ENCODE data around the gene BMX. TPM values are rescaled to one million over a fixed set of nuclear protein-coding genes. Genes with fewer than 3 reads are reported as not detected.

The BMX gene
- total RNA-seq, 1 donor from 2014 or later = 0.74 TPM

GRCh38 chrX:15563056-15563455, 62.4 kb downstream of the BMX start:
- Mint-ChIP-seq H3K27me3 (ENCODE audit: unreplicated experiment) (peaks cover 6% of the 10 kb centered on the region), H3K27ac (ENCODE audit: unreplicated experiment) (no peak overlapping the region), H3K9me3 (ENCODE audit: unreplicated experiment) (no peaks in the 10 kb centered on the region), H3K4me3 (ENCODE audit: unreplicated experiment) (no peak overlapping the region), H3K4me1 (ENCODE audit: unreplicated experiment) (peaks cover 29% of the 10 kb centered on the region), H3K36me3 (ENCODE audit: low read depth, unreplicated experiment) (no peaks in the 10 kb centered on the region)
- no peak for TF ChIP-seq CTCF (IDR thresholded peaks at IDR 0.05; ENCODE audit: unreplicated experiment)
- DNase-seq (ENCODE audit: low spot score) = no peak

- H3K4me1 Mint-ChIP-seq (ENCODE audit: unreplicated experiment) = peaks cover 40% of the 10 kb centered on the region
- peak overlapping the region; percentile 91 for H3K27ac Mint-ChIP-seq (ENCODE audit: unreplicated experiment)
Measured at GRCh38 chrX:15564981-15565579, 64.5 kb downstream of the BMX start.

DNA sequence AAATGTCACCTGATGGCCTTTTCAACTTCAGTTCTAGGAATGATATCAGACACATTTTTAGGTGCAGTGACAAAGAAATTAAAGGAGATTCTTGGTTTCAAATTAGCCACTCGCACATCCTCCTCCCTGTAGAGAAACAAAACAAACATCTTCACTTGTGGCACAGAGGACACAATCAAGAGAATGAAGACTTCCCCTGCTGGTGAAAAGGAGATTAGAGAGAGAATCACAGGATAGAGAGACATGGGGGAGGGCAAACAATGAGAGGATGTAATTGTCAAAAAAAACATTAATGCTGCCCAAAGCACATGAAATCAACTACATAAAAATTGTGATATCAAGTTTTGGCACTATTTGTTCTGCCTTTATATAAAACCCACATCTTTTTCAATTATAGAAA, 65.6 kb downstream of the BMX start:
- no peaks in the 10 kb centered on the region for H3K36me3 Mint-ChIP-seq (ENCODE audit: low read depth, unreplicated experiment)
- peak overlapping the region; percentile 91 for H3K27ac Mint-ChIP-seq (ENCODE audit: unreplicated experiment)
- peaks cover 46% of the 10 kb centered on the region for H3K4me1 Mint-ChIP-seq (ENCODE audit: unreplicated experiment)
- DNase-seq (ENCODE audit: low spot score) = no peak
- TF ChIP-seq CTCF (IDR thresholded peaks at IDR 0.05; ENCODE audit: unreplicated experiment) = peak; percentile 14
- peaks cover 6% of the 10 kb centered on the region for H3K27me3 Mint-ChIP-seq (ENCODE audit: unreplicated experiment)
- H3K9me3 Mint-ChIP-seq (ENCODE audit: unreplicated experiment) = no peaks in the 10 kb centered on the region
- peak overlapping the region; percentile 47 for H3K4me3 Mint-ChIP-seq (ENCODE audit: unreplicated experiment)

More at GRCh38 chrX:15564981-15565579, 64.5 kb downstream of the BMX start:
- Mint-ChIP-seq H3K36me3 (ENCODE audit: low read depth, unreplicated experiment) (no peaks in the 10 kb centered on the region), H3K9me3 (ENCODE audit: unreplicated experiment) (no peaks in the 10 kb centered on the region), H3K27me3 (ENCODE audit: unreplicated experiment) (peaks cover 6% of the 10 kb centered on the region), H3K4me3 (ENCODE audit: unreplicated experiment) (no peak overlapping the region)
- peak; percentile 30 for DNase-seq (ENCODE audit: low spot score)
- no peak for TF ChIP-seq CTCF (IDR thresholded peaks at IDR 0.05; ENCODE audit: unreplicated experiment)

- H3K36me3 Mint-ChIP-seq (ENCODE audit: low read depth, unreplicated experiment) = no peaks in the 10 kb centered on the region
- H3K27ac Mint-ChIP-seq (ENCODE audit: unreplicated experiment) = peak overlapping the region; percentile 91
- peak overlapping the region; percentile 62 for H3K4me3 Mint-ChIP-seq (ENCODE audit: unreplicated experiment)
- TF ChIP-seq CTCF (IDR thresholded peaks at IDR 0.05; ENCODE audit: unreplicated experiment) = no peak
- no peak for DNase-seq (ENCODE audit: low spot score)
- no peaks in the 10 kb centered on the region for H3K9me3 Mint-ChIP-seq (ENCODE audit: unreplicated experiment)
- peaks cover 46% of the 10 kb centered on the region for H3K4me1 Mint-ChIP-seq (ENCODE audit: unreplicated experiment)
- H3K27me3 Mint-ChIP-seq (ENCODE audit: unreplicated experiment) = peaks cover 6% of the 10 kb centered on the region
Measured at GRCh38 chrX:15567267-15567666, 66.7 kb downstream of the BMX start.

DNA sequence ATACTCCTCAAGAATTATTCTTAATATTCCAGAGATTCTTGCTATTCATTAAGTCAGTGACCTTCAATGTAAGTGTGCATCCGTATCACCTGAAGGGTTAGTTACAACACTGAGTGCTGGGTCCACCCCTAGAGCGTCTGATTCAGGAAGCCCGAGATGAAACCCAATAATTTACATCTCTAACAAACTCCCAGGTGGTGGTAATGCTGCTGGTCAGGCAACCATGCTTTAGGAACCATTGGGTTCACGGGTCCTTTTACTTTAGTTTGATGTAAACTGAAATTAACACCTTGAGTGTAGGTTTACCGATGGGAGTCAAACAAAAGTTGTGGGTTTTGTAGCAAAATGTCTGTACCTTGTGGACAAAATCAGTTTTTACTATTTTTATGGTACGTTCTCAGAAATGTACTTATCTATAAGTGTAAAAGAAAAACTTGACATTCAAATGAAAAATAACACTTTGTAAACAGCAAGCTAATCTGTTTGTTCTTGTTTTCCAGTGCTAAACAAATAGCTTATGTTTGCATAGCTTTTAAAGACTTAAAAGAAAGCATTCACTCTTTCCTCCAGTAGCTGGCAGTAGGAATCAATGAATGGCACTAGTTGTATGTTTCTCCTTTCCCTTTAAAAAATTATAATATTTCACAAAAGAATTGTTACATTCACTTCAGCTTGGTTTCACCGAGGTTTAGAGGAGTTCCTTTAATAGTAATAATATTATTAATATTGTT, 67.4 kb downstream of the BMX start:
- Mint-ChIP-seq H3K9me3 (ENCODE audit: unreplicated experiment) (no peaks in the 10 kb centered on the region), H3K4me1 (ENCODE audit: unreplicated experiment) (peaks cover 46% of the 10 kb centered on the region), H3K4me3 (ENCODE audit: unreplicated experiment) (no peak overlapping the region), H3K36me3 (ENCODE audit: low read depth, unreplicated experiment) (no peaks in the 10 kb centered on the region), H3K27ac (ENCODE audit: unreplicated experiment) (peak overlapping the region; percentile 91), H3K27me3 (ENCODE audit: unreplicated experiment) (peaks cover 6% of the 10 kb centered on the region)
- no peak for DNase-seq (ENCODE audit: low spot score)
- TF ChIP-seq CTCF (IDR thresholded peaks at IDR 0.05; ENCODE audit: unreplicated experiment) = no peak

Measured in endothelial cell (in vitro differentiated cells).